HepG2 (cell line): Measurements from ENCODE around the gene FAM161A. TPM values are rescaled to one million over a fixed set of nuclear protein-coding genes. Genes with fewer than 3 reads are reported as not detected.

ENCODE experiments used
- AGO2 ChIP-seq: fragments of 200-400 bp; formaldehyde crosslinking; optimal IDR thresholded peaks from 2 replicates; pipeline ENCODE3; 2017; ENCODE audit warnings: mild to moderate bottlenecking, low read depth, low read length, moderate library complexity
- ARNT2 ChIP-seq: sonication (generic); formaldehyde crosslinking; IDR thresholded peaks from 2 replicates; pipeline ENCODE4 v1.8.0; 2022; ENCODE audit warnings: mild to moderate bottlenecking, low read depth, missing genetic modification reagents, moderate library complexity
- ATF1 ChIP-seq: IDR thresholded peaks from 2 replicates; pipeline ENCODE4 v1.6.1; 2016; ENCODE audit warnings: mild to moderate bottlenecking, control low read depth
- ELF4 ChIP-seq: sonication (generic); formaldehyde crosslinking; IDR thresholded peaks from 2 replicates; pipeline ENCODE4 v1.5.0; 2020; ENCODE audit warnings: missing genetic modification reagents, mild to moderate bottlenecking, moderate library complexity, borderline replicate concordance
- FLYWCH1 ChIP-seq: sonication (generic); formaldehyde crosslinking; IDR thresholded peaks from 2 replicates; pipeline ENCODE4 v1.8.1; 2023; ENCODE audit warnings: mild to moderate bottlenecking, missing genetic modification reagents
- HDAC1 ChIP-seq: sonication (generic); formaldehyde crosslinking; IDR thresholded peaks from 2 replicates; pipeline ENCODE4 v1.5.1; 2020; ENCODE audit warnings: mild to moderate bottlenecking, missing genetic modification reagents
- KLF15 ChIP-seq: sonication (generic); formaldehyde crosslinking; IDR thresholded peaks from 2 replicates; pipeline ENCODE4 v1.8.1; 2023; ENCODE audit warnings: borderline replicate concordance, mild to moderate bottlenecking, inconsistent platforms, missing genetic modification reagents, mixed read lengths
- NFE2L1 ChIP-seq: sonication (generic); formaldehyde crosslinking; IDR thresholded peaks from 2 replicates; pipeline ENCODE4 v1.4.0; 2020; ENCODE audit warnings: missing genetic modification reagents, mild to moderate bottlenecking, borderline replicate concordance
- NFIB ChIP-seq: sonication (generic); formaldehyde crosslinking; IDR thresholded peaks from 2 replicates; pipeline ENCODE4 v1.9.0; 2021; ENCODE audit warnings: missing genetic modification reagents, mild to moderate bottlenecking, borderline replicate concordance
- POLR2A ChIP-seq, 2 experiments: IDR thresholded peaks; 2 replicates each; pipeline ENCODE4 v1.6.1; 2011; ENCODE audit warnings: low read depth in 2 of 2, low read length in 2 of 2, mild to moderate bottlenecking in 1 of 2, moderate library complexity in 1 of 2; ENCODE audit not compliant: insufficient read depth in 1 of 2
- RBFOX2 ChIP-seq: fragments of 200-400 bp; formaldehyde crosslinking; IDR thresholded peaks from 2 replicates; pipeline ENCODE4 v1.6.1; 2017; ENCODE audit warnings: low read depth, mild to moderate bottlenecking, low read length
- RBM22 ChIP-seq: fragments of 200-400 bp; formaldehyde crosslinking; optimal IDR thresholded peaks from 2 replicates; pipeline ENCODE3; 2017; ENCODE audit warnings: mild to moderate bottlenecking, low read length, moderate library complexity
- RFX5 ChIP-seq: IDR thresholded peaks from 2 replicates; pipeline ENCODE4 v1.6.1; 2011; ENCODE audit warnings: low read depth, low read length, improper control_type of control experiment
- SAP130 ChIP-seq: IDR thresholded peaks from 2 replicates; pipeline ENCODE4 v1.6.1; 2016; ENCODE audit warnings: low read depth
- TGIF2 ChIP-seq: IDR thresholded peaks from 2 replicates; pipeline ENCODE4 v1.6.1; 2016; ENCODE audit warnings: control low read depth, missing compliant biosample characterization
- ZBTB7A ChIP-seq: sonication (generic); formaldehyde crosslinking; IDR thresholded peaks from 2 replicates; pipeline ENCODE4 v1.8.0; 2022; ENCODE audit warnings: mild to moderate bottlenecking, missing genetic modification reagents
- ZC3H13 ChIP-seq: sonication (generic); formaldehyde crosslinking; IDR thresholded peaks from 2 replicates; pipeline ENCODE4 v1.8.1; 2023; ENCODE audit warnings: mild to moderate bottlenecking, missing genetic modification reagents, moderate library complexity
- ZKSCAN8 ChIP-seq: IDR thresholded peaks from 2 replicates; pipeline ENCODE4 v1.6.1; 2016; ENCODE audit warnings: borderline replicate concordance, missing genetic modification reagents, missing compliant biosample characterization
- ZNF3 ChIP-seq: IDR thresholded peaks from 2 replicates; pipeline ENCODE4 v1.7.0; 2017; ENCODE audit warnings: inconsistent platforms
- ZNF33B ChIP-seq: sonication (generic); formaldehyde crosslinking; IDR thresholded peaks from 2 replicates; pipeline ENCODE4 v1.5.1; 2020; ENCODE audit warnings: mild to moderate bottlenecking, missing genetic modification reagents
- ZNF343 ChIP-seq: sonication (generic); formaldehyde crosslinking; IDR thresholded peaks from 2 replicates; pipeline ENCODE4 v1.4.0; 2020; ENCODE audit warnings: mild to moderate bottlenecking, missing genetic modification reagents
- ZNF652 ChIP-seq: IDR thresholded peaks from 2 replicates; pipeline ENCODE4 v1.6.1; 2016; ENCODE audit warnings: low read depth, borderline replicate concordance
- polyA plus RNA-seq, 8 experiments: library from polyadenylated mRNA; depleted of rRNA in 3 of 8; stranded (reverse) in 7 of 8; unstranded in 1 of 8; fragments of >200 nt; fragmentation: Illumina TruSeq in 4 of 8; extraction: Trizol in 4 of 8; gene quantifications; 2 replicates each; pipeline versions ENCODE4 v1.2.1 to v1.2.3, GENCODE V29; 2011 to 2016; ENCODE audit warnings: low read depth in 4 of 8, missing spikeins in 1 of 8, mixed read lengths in 1 of 8; ENCODE audit not compliant: insufficient read depth in 1 of 8
- total RNA-seq, 5 experiments: library from RNA; depleted of rRNA; stranded (reverse); fragments of >200 nt; fragmentation: Illumina TruSeq; extraction: Trizol; gene quantifications; 2 replicates each; pipeline ENCODE4 v1.2.3, GENCODE V29; 2016; ENCODE audit warnings: low read depth in 1 of 5
- TF ChIP-seq, protein P1 (sequence below): sonication (generic); formaldehyde crosslinking; IDR thresholded peaks from 2 replicates; pipeline ENCODE4 v1.8.0; 2022; ENCODE audit warnings: missing genetic modification reagents, mild to moderate bottlenecking, moderate library complexity, borderline replicate concordance
- TF ChIP-seq, protein P2 (sequence below): sonication (generic); formaldehyde crosslinking; IDR thresholded peaks from 2 replicates; pipeline ENCODE4 v1.9.0; 2021; ENCODE audit warnings: missing genetic modification reagents, mild to moderate bottlenecking, borderline replicate concordance
- TF ChIP-seq, protein P3 (sequence below): sonication (generic); formaldehyde crosslinking; IDR thresholded peaks from 2 replicates; pipeline ENCODE4 v1.4.0; 2020; ENCODE audit warnings: missing genetic modification reagents

The FAM161A gene
- total and polyA plus RNA-seq, 2 of the 13 experiments (the other 11 are each of a cell fraction or from before 2014, with no cell fraction given): 2.7 to 3.4 TPM

DNA sequence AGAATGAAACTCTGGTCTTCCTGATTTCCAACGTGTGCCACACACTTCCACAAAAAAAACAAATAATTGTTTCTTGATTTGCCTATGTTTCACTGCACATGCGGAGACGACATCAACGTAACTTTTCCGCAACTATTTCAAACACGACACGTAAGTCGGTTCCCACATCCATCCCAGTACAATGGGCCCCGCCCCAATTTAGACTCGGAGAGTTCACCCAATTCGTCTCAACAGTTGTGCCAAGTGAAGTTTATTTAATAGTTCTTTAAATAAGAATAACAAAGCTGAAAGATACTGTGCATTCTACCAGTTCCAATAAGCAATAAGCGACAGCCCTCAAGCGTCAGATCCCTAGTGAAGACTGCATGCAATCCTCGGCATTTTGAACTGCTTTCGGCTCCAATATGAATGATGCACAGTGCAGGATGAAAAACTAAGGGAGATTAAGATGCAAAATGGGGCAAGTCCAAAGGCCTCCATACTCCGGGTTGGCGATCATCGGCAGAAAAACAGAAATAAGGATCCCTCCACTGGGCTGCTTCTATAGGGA lies 33.9 kb upstream of the FAM161A start (continued):
- TF ChIP-seq HDAC1 (CRISPR knock-in tag): no peak
- TF ChIP-seq ZNF652: no peak
- TF ChIP-seq, protein P1, sequence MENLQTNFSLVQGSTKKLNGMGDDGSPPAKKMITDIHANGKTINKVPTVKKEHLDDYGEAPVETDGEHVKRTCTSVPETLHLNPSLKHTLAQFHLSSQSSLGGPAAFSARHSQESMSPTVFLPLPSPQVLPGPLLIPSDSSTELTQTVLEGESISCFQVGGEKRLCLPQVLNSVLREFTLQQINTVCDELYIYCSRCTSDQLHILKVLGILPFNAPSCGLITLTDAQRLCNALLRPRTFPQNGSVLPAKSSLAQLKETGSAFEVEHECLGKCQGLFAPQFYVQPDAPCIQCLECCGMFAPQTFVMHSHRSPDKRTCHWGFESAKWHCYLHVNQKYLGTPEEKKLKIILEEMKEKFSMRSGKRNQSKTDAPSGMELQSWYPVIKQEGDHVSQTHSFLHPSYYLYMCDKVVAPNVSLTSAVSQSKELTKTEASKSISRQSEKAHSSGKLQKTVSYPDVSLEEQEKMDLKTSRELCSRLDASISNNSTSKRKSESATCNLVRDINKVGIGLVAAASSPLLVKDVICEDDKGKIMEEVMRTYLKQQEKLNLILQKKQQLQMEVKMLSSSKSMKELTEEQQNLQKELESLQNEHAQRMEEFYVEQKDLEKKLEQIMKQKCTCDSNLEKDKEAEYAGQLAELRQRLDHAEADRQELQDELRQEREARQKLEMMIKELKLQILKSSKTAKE: no peak
- TF ChIP-seq SAP130 (CRISPR knock-in tag): peak; percentile 21; the same call in 1 of the 2 replicates
- peak; percentile 39 for TF ChIP-seq RBM22
- no peak for TF ChIP-seq ZBTB7A
- no peak for TF ChIP-seq RBFOX2
- no peak for TF ChIP-seq KLF15 (CRISPR knock-in tag)
- TF ChIP-seq ZNF343 (CRISPR knock-in tag): no peak
- no peak for TF ChIP-seq FLYWCH1 (CRISPR knock-in tag)
- TF ChIP-seq TGIF2 (CRISPR knock-in tag): peak; percentile 57; the same call in 1 of the 2 replicates
- no peak for TF ChIP-seq AGO2
- TF ChIP-seq, protein P2, sequence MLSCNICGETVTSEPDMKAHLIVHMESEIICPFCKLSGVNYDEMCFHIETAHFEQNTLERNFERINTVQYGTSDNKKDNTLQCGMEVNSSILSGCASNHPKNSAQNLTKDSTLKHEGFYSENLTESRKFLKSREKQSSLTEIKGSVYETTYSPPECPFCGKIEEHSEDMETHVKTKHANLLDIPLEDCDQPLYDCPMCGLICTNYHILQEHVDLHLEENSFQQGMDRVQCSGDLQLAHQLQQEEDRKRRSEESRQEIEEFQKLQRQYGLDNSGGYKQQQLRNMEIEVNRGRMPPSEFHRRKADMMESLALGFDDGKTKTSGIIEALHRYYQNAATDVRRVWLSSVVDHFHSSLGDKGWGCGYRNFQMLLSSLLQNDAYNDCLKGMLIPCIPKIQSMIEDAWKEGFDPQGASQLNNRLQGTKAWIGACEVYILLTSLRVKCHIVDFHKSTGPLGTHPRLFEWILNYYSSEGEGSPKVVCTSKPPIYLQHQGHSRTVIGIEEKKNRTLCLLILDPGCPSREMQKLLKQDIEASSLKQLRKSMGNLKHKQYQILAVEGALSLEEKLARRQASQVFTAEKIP (CRISPR knock-in tag): no peak
- TF ChIP-seq POLR2A (IDR thresholded peaks at IDR 0.05; ENCODE audit: insufficient read depth in 1 of 2, low read depth in 2 of 2, low read length in 2 of 2): 0 out of 4 replicates have a peak, but pooled peaks of 1 of the 2 experiments have one; percentile 13
- no peak for TF ChIP-seq ZNF3
- no peak for TF ChIP-seq NFIB (CRISPR knock-in tag)
- no peak for TF ChIP-seq ZC3H13 (CRISPR knock-in tag)
- TF ChIP-seq ELF4 (CRISPR knock-in tag): 0 out of 2 replicates have a peak, but pooled peaks have one; percentile 6
- TF ChIP-seq ZKSCAN8 (CRISPR knock-in tag): no peak
- TF ChIP-seq ARNT2 (CRISPR knock-in tag): no peak
- TF ChIP-seq ATF1: no peak
- 0 out of 2 replicates have a peak, but pooled peaks have one; percentile 5 for TF ChIP-seq ZNF33B (CRISPR knock-in tag)
- no peak for TF ChIP-seq RFX5
- TF ChIP-seq NFE2L1 (CRISPR knock-in tag): no peak
- TF ChIP-seq, protein P3, sequence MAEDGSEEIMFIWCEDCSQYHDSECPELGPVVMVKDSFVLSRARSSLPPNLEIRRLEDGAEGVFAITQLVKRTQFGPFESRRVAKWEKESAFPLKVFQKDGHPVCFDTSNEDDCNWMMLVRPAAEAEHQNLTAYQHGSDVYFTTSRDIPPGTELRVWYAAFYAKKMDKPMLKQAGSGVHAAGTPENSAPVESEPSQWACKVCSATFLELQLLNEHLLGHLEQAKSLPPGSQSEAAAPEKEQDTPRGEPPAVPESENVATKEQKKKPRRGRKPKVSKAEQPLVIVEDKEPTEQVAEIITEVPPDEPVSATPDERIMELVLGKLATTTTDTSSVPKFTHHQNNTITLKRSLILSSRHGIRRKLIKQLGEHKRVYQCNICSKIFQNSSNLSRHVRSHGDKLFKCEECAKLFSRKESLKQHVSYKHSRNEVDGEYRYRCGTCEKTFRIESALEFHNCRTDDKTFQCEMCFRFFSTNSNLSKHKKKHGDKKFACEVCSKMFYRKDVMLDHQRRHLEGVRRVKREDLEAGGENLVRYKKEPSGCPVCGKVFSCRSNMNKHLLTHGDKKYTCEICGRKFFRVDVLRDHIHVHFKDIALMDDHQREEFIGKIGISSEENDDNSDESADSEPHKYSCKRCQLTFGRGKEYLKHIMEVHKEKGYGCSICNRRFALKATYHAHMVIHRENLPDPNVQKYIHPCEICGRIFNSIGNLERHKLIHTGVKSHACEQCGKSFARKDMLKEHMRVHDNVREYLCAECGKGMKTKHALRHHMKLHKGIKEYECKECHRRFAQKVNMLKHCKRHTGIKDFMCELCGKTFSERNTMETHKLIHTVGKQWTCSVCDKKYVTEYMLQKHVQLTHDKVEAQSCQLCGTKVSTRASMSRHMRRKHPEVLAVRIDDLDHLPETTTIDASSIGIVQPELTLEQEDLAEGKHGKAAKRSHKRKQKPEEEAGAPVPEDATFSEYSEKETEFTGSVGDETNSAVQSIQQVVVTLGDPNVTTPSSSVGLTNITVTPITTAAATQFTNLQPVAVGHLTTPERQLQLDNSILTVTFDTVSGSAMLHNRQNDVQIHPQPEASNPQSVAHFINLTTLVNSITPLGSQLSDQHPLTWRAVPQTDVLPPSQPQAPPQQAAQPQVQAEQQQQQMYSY (CRISPR knock-in tag): no peak
